HG02938 (cell line): ENCODE data around the gene SMC3.

ENCODE experiments used
- ATAC-seq: cut with Tn5 transposase; IDR thresholded peaks from one replicate; pipeline ENCODE4 v1.9.1; 2021; ENCODE audit warnings: mild to moderate bottlenecking, moderate library complexity; ENCODE audit not compliant: unreplicated experiment

SMC3 gene

GRCh38 chr10:110544958-110545537 lies 22.4 kb upstream of the SMC3 start:
- no peak for ATAC-seq

- ATAC-seq = no peak
These were observed 21.4 kb upstream of the SMC3 start for GRCh38 chr10:110546077-110546476.

GRCh38 chr10:110546499-110547110 lies 20.9 kb upstream of the SMC3 start:
- no peak for ATAC-seq

- ATAC-seq = peak; percentile 65
These were observed 20.2 kb upstream of the SMC3 start for GRCh38 chr10:110547139-110547761.

- no peak for ATAC-seq
These were observed 19.5 kb upstream of the SMC3 start for GRCh38 chr10:110548002-110548401.

GRCh38 chr10:110549211-110549610 lies 18.3 kb upstream of the SMC3 start:
- ATAC-seq = no peak

- no peak for ATAC-seq
These were observed 13.6 kb upstream of the SMC3 start for GRCh38 chr10:110553905-110554304.

- no peak for ATAC-seq
These were observed 11.2 kb upstream of the SMC3 start for GRCh38 chr10:110556296-110556695.

- ATAC-seq = peak; percentile 84
These were observed 10.4 kb upstream of the SMC3 start for GRCh38 chr10:110556969-110557601.

GRCh38 chr10:110558041-110558440 lies 9.5 kb upstream of the SMC3 start:
- no peak for ATAC-seq

GRCh38 chr10:110560012-110560411 lies 7.5 kb upstream of the SMC3 start:
- no peak for ATAC-seq

GRCh38 chr10:110561292-110561691 lies 6.2 kb upstream of the SMC3 start:
- no peak for ATAC-seq

- no peak for ATAC-seq
These were observed 5.1 kb upstream of the SMC3 start for GRCh38 chr10:110562348-110562747.

- ATAC-seq = no peak
These were observed 4.4 kb upstream of the SMC3 start for GRCh38 chr10:110563132-110563531.

GRCh38 chr10:110566472-110567200 lies 859 bp upstream of the SMC3 start:
- ATAC-seq = no peak

- ATAC-seq = peak; percentile 39
These were observed 700 bp downstream of the SMC3 start for GRCh38 chr10:110568055-110568735.

GRCh38 chr10:110569122-110569521 lies 1.6 kb downstream of the SMC3 start:
- ATAC-seq = no peak

- ATAC-seq = no peak
These were observed 2.2 kb downstream of the SMC3 start for GRCh38 chr10:110569736-110570135.

GRCh38 chr10:110571093-110571743 lies 3.7 kb downstream of the SMC3 start:
- no peak for ATAC-seq

GRCh38 chr10:110572862-110573261 lies 5.4 kb downstream of the SMC3 start:
- ATAC-seq = no peak
